SK-N-SH (cell line): ENCODE measurements around the gene CENPU. TPM values are rescaled to one million over a fixed set of nuclear protein-coding genes. Genes with fewer than 3 reads are reported as not detected.
A peak's percentile ranks its signal among the peaks of the same experiment; 100 is the strongest.

Experiments used
- CTCF ChIA-PET: fragments of 300-600, 350-600 bp; formaldehyde crosslinking; extraction: SDS; loops from one replicate; lab custom pipeline; 2021; lab: Yijun Ruan, JAX
- POLR2A ChIA-PET: fragments of 350-600 bp; sonication (Branson Sonifier 250); formaldehyde crosslinking; extraction: SDS; loops from one replicate; lab custom pipeline; 2020; ENCODE audit warnings: antibody characterized with exemption, inconsistent platforms; lab: Yijun Ruan, JAX
- DNase-seq: peaks from one replicate; pipeline ENCODE4 v3.0.0; 2012
- H2AFZ ChIP-seq: fragments of 200-600 bp; sonication (generic); 2 replicates; pipeline ENCODE4 v1.8.1; 2016; ENCODE audit warnings: antibody characterized with exemption, mild to moderate bottlenecking, low read depth
- H3F3A ChIP-seq: fragments of 200-600 bp; sonication (generic); replicated peaks from 2 replicates; pipeline ENCODE3; 2016; ENCODE audit warnings: antibody characterized with exemption, mild to moderate bottlenecking; ENCODE audit not compliant: insufficient read depth
- H3K27ac ChIP-seq, 2 experiments: fragments of 200-500 bp in 1 of 2; fragments of 200-600 bp in 1 of 2; sonication (Bioruptor generic) in 1 of 2; sonication (generic), shearing (Covaris generic) in 1 of 2; 2 replicates each; pipeline versions ENCODE4 v1.5.1 to v1.6.1; 2014 to 2016; ENCODE audit warnings: low read depth in 2 of 2, inconsistent platforms in 1 of 2, low read length in 1 of 2, mild to moderate bottlenecking in 1 of 2, mixed read lengths in 1 of 2
- H3K27me3 ChIP-seq: fragments of 200-600 bp; sonication (generic), shearing (Covaris generic); 2 replicates; pipeline ENCODE4 v1.6.1; 2016; ENCODE audit warnings: mixed run types; ENCODE audit not compliant: insufficient read depth
- H3K36me3 ChIP-seq, 2 experiments: fragments of 200-500 bp in 1 of 2; fragments of 200-600 bp in 1 of 2; sonication (Bioruptor generic) in 1 of 2; sonication (generic) in 1 of 2; replicated peaks in 1 of 2; 2 replicates each; pipeline versions ENCODE3 to v1.5.1; 2014 to 2016; ENCODE audit warnings: low read length in 1 of 2, mild to moderate bottlenecking in 1 of 2; ENCODE audit not compliant: insufficient read depth in 2 of 2, control insufficient read depth in 1 of 2
- H3K4me1 ChIP-seq, 2 experiments: fragments of 200-500 bp in 1 of 2; fragments of 200-600 bp in 1 of 2; sonication (Bioruptor generic) in 1 of 2; sonication (generic), shearing (Covaris generic) in 1 of 2; 2 replicates each; pipeline versions ENCODE4 v1.5.1 to v1.6.1; 2014 to 2016; ENCODE audit warnings: low read depth in 1 of 2, low read length in 1 of 2, mixed run types in 1 of 2; ENCODE audit not compliant: insufficient read depth in 2 of 2, control insufficient read depth in 1 of 2
- H3K4me2 ChIP-seq: fragments of 200-600 bp; sonication (generic), shearing (Covaris generic); 2 replicates; pipeline ENCODE4 v1.6.1; 2017; ENCODE audit warnings: mixed run types
- H3K4me3 ChIP-seq, 2 experiments: fragments of 200-500 bp in 1 of 2; fragments of 200-600 bp in 1 of 2; sonication (Bioruptor generic) in 1 of 2; sonication (generic), shearing (Covaris generic) in 1 of 2; 2 replicates each; pipeline versions ENCODE4 v1.5.1 to v1.8.1; 2014 to 2016; ENCODE audit warnings: low read depth in 2 of 2, inconsistent platforms in 1 of 2, low read length in 1 of 2, mild to moderate bottlenecking in 1 of 2, mixed read lengths in 1 of 2, moderate library complexity in 1 of 2
- H3K79me2 ChIP-seq: fragments of 200-600 bp; sonication (generic); 2 replicates; pipeline ENCODE4 v1.8.1; 2017; ENCODE audit warnings: mild to moderate bottlenecking; ENCODE audit not compliant: insufficient read depth
- H3K9ac ChIP-seq: fragments of 200-600 bp; sonication (generic); 2 replicates; pipeline ENCODE4 v1.6.1; 2017; ENCODE audit warnings: mixed run types
- H3K9me2 ChIP-seq: fragments of 200-600 bp; sonication (generic); 2 replicates; pipeline ENCODE4 v1.6.1; 2017; ENCODE audit warnings: mixed run types
- H3K9me3 ChIP-seq: fragments of 200-600 bp; sonication (generic); 2 replicates; pipeline ENCODE4 v1.6.1; 2017; ENCODE audit warnings: mixed run types, mild to moderate bottlenecking, moderate library complexity
- H4K20me1 ChIP-seq: fragments of 200-600 bp; sonication (generic); 2 replicates; pipeline ENCODE4 v1.6.1; 2017; ENCODE audit warnings: mild to moderate bottlenecking, mixed run types; ENCODE audit not compliant: insufficient read depth
- CHD2 ChIP-seq: fragments of 150-350 bp; IDR thresholded peaks from 2 replicates; pipeline ENCODE4 v1.6.1; 2018; ENCODE audit warnings: low read length; ENCODE audit not compliant: partially characterized antibody
- CTCF ChIP-seq: fragments of 200-600 bp; sonication (generic); IDR thresholded peaks from 2 replicates; pipeline ENCODE4 v1.6.1; 2017; ENCODE audit warnings: antibody characterized with exemption, mild to moderate bottlenecking, moderate library complexity
- MAX ChIP-seq: IDR thresholded peaks from 2 replicates; pipeline ENCODE4 v1.4.0; 2012; ENCODE audit warnings: low read depth
- MEF2A ChIP-seq: IDR thresholded peaks from 2 replicates; pipeline ENCODE4 v1.4.0; 2012; ENCODE audit warnings: low read depth, borderline replicate concordance
- NRF1 ChIP-seq: IDR thresholded peaks from 2 replicates; pipeline ENCODE4 v1.6.1; 2012; ENCODE audit warnings: low read depth, mild to moderate bottlenecking, low read length
- PBX3 ChIP-seq: IDR thresholded peaks from 2 replicates; pipeline ENCODE4; 2012
- POLR2AphosphoS5 ChIP-seq: IDR thresholded peaks from 2 replicates; pipeline ENCODE4 v1.6.1; 2012; ENCODE audit warnings: low read depth, low read length
- SIN3A ChIP-seq: IDR thresholded peaks from 2 replicates; pipeline ENCODE4 v1.6.1; 2012; ENCODE audit warnings: low read depth, mild to moderate bottlenecking, low read length, moderate library complexity, borderline replicate concordance
- SMC3 ChIP-seq: IDR thresholded peaks from 2 replicates; pipeline ENCODE4 v1.6.1; 2012; ENCODE audit warnings: low read depth, low read length, improper control_type of control experiment
- TEAD4 ChIP-seq: IDR thresholded peaks from 2 replicates; pipeline ENCODE4 v1.4.0; 2012; ENCODE audit warnings: mild to moderate bottlenecking, borderline replicate concordance; ENCODE audit not compliant: insufficient read depth
- USF2 ChIP-seq: fragments of 150-350 bp; IDR thresholded peaks from 2 replicates; pipeline ENCODE4 v1.6.1; 2017; ENCODE audit warnings: antibody characterized with exemption, low read length, low read depth, borderline replicate concordance
- ZBTB33 ChIP-seq: IDR thresholded peaks from 2 replicates; pipeline ENCODE4 v1.4.0; 2012; ENCODE audit warnings: low read depth, borderline replicate concordance
- WGBS: methylation state at CpG from one replicate; pipeline ENCODE4 v1.1.6; 2017; ENCODE audit warnings: low lambda C conversion rate; 5-methylcytosine and 5-hydroxymethylcytosine counted together
- polyA plus RNA-seq, 3 experiments: library from polyadenylated mRNA; depleted of rRNA; stranded (reverse); fragments of >200 nt; gene quantifications; 2 replicates each; pipeline ENCODE4 v1.2.3, GENCODE V29; 2012
- TF ChIP-seq, protein P1 (sequence below): fragments of 150-350 bp; IDR thresholded peaks from 2 replicates; pipeline ENCODE4 v1.6.1; 2016; ENCODE audit warnings: mild to moderate bottlenecking, low read depth, low read length

Gene CENPU
- polyA plus RNA-seq, 1 of the 3 experiments (the other 2 are of a cell fraction): 8.7 TPM

- Histone ChIP-seq H3K79me2 (peaks cover 46% of the 10 kb centered on the region), H3K9me3 (no peaks in the 10 kb centered on the region), H3K27ac (no peak overlapping the region), H4K20me1 (no peaks in the 10 kb centered on the region), H2AFZ (peak overlapping the region; percentile 98; the same call in 1 of the 2 replicates), H3K4me2 (0 out of 2 replicates have a peak overlapping the region, but pooled peaks have one; percentile 95), H3K36me3 (peaks cover 18 to 22% of the 10 kb centered on the region in 2 experiments), H3K4me3 (0 out of 4 replicates have a peak overlapping the region, but pooled peaks of 1 of the 2 experiments have one; percentile 97), H3F3A (peaks cover 2% of the 10 kb centered on the region), H3K27me3 (no peaks in the 10 kb centered on the region), H3K4me1 (peaks cover 11 to 19% of the 10 kb centered on the region in 2 experiments; a peak in 3 of 4 replicates), H3K9me2 (no peaks in the 10 kb centered on the region), H3K9ac (no peak overlapping the region)
- TF ChIP-seq SMC3: no peak
- TF ChIP-seq MAX: no peak
- ChIA-PET CTCF (interaction anchor here (2.9 to 3.2 kb wide), 2 partner anchors 9 to 13 kb away, joined by 8 to 17 read pairs; no protein-coding TSS in a partner anchor), POLR2A (no interaction called here)
- WGBS: 66% methylated on average over 4 of the region's 4 CpGs
- DNase-seq: no peak
Observed at GRCh38 chr4:184732126-184732525, 1.8 kb downstream of the CENPU start.

GRCh38 chr4:184731056-184731455 lies 2.8 kb downstream of the CENPU start:
- Histone ChIP-seq H3K4me2 (no peak overlapping the region), H3K79me2 (peaks cover 46% of the 10 kb centered on the region), H3F3A (peaks cover 2% of the 10 kb centered on the region), H3K9me2 (no peaks in the 10 kb centered on the region), H3K4me1 (peaks cover 11 to 19% of the 10 kb centered on the region in 2 experiments; a peak in 3 of 4 replicates), H4K20me1 (no peaks in the 10 kb centered on the region), H3K27ac (no peak overlapping the region), H3K9me3 (no peaks in the 10 kb centered on the region), H3K36me3 (peaks cover 18 to 22% of the 10 kb centered on the region in 2 experiments), H3K27me3 (no peaks in the 10 kb centered on the region), H3K4me3 (no peak overlapping the region), H3K9ac (no peak overlapping the region), H2AFZ (no peak overlapping the region)
- TF ChIP-seq PBX3 (no peak), ZBTB33 (no peak), SIN3A (no peak), MAX (no peak), CTCF (no peak), NRF1 (no peak), MEF2A (no peak), CHD2 (no peak), USF2 (no peak), TEAD4 (no peak), POLR2AphosphoS5 (no peak), SMC3 (no peak)
- TF ChIP-seq, protein P1, sequence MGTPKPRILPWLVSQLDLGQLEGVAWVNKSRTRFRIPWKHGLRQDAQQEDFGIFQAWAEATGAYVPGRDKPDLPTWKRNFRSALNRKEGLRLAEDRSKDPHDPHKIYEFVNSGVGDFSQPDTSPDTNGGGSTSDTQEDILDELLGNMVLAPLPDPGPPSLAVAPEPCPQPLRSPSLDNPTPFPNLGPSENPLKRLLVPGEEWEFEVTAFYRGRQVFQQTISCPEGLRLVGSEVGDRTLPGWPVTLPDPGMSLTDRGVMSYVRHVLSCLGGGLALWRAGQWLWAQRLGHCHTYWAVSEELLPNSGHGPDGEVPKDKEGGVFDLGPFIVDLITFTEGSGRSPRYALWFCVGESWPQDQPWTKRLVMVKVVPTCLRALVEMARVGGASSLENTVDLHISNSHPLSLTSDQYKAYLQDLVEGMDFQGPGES: no peak
- ChIA-PET POLR2A (no interaction called here), CTCF (interaction anchor here (0.9 kb wide), 1 partner anchor 453 kb away, joined by 3 read pairs; no protein-coding TSS in a partner anchor)
- 90% methylated on average over 6 of the region's 6 CpGs for WGBS
- DNase-seq: no peak
